IPS-18a (cell line): ENCODE data around the gene ACVR1C.

Experiments
- H3K27ac ChIP-seq: one replicate; pipeline ENCODE4 v1.5.1; 2013; ENCODE audit warnings: low read length
- H3K27me3 ChIP-seq: one replicate; pipeline ENCODE4 v1.6.1; 2013; ENCODE audit warnings: mild to moderate bottlenecking, low read length; ENCODE audit not compliant: control insufficient read depth, insufficient read depth
- H3K36me3 ChIP-seq: one replicate; pipeline ENCODE4 v1.6.1; 2013; ENCODE audit warnings: low read depth, low read length; ENCODE audit not compliant: control insufficient read depth
- H3K4me1 ChIP-seq: one replicate; pipeline ENCODE4 v1.6.1; 2013; ENCODE audit warnings: low read depth, low read length; ENCODE audit not compliant: control insufficient read depth
- H3K4me3 ChIP-seq: one replicate; pipeline ENCODE4 v1.5.1; 2013; ENCODE audit warnings: low read length
- H3K9ac ChIP-seq: one replicate; pipeline ENCODE4 v1.6.1; 2013; ENCODE audit warnings: mild to moderate bottlenecking, low read length, moderate library complexity
- H3K9me3 ChIP-seq: one replicate; pipeline ENCODE4 v1.6.1; 2013; ENCODE audit warnings: low read depth, low read length; ENCODE audit not compliant: control insufficient read depth

The ACVR1C gene

DNA sequence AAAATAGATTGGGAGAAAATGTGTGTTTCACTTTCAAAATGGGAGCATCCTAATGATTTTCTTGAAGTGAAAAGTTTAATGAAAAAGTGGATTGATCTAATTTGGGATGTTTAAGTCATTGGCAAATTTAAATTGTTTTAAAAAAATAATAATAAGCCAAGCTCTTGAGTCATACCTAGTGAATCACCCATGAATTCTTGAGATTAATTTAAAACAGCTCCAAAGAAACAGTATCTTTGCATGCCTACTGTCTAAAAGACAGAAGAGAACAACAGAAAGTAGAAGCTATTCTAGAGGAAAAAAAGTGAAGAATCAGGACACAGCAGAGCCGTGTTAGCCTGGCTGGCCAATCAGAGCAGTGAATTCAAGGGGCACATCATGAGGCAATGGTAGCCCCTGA, 7.7 kb downstream of the ACVR1C start:
- Histone ChIP-seq H3K4me3 (no peak overlapping the region), H3K9me3 (no peaks in the 10 kb centered on the region), H3K27me3 (peaks cover 20% of the 10 kb centered on the region), H3K27ac (no peak overlapping the region), H3K9ac (no peak overlapping the region), H3K4me1 (no peaks in the 10 kb centered on the region), H3K36me3 (no peaks in the 10 kb centered on the region)

GRCh38 chr2:157611726-157612125, 16.9 kb downstream of the ACVR1C start:
- no peaks in the 10 kb centered on the region for H3K4me1 ChIP-seq
- no peak overlapping the region for H3K9ac ChIP-seq
- H3K9me3 ChIP-seq, result no peaks in the 10 kb centered on the region
- H3K4me3 ChIP-seq, result no peak overlapping the region
- no peaks in the 10 kb centered on the region for H3K36me3 ChIP-seq
- no peaks in the 10 kb centered on the region for H3K27me3 ChIP-seq
- no peak overlapping the region for H3K27ac ChIP-seq

- Histone ChIP-seq H3K27me3 (no peaks in the 10 kb centered on the region), H3K4me3 (no peak overlapping the region), H3K36me3 (no peaks in the 10 kb centered on the region), H3K9me3 (no peaks in the 10 kb centered on the region), H3K27ac (no peak overlapping the region), H3K9ac (no peak overlapping the region), H3K4me1 (no peaks in the 10 kb centered on the region)
Measured at GRCh38 chr2:157611110-157611509, 17.6 kb downstream of the ACVR1C start.

- H3K4me1 ChIP-seq, result no peaks in the 10 kb centered on the region
- no peaks in the 10 kb centered on the region for H3K36me3 ChIP-seq
- no peak overlapping the region for H3K27ac ChIP-seq
- no peaks in the 10 kb centered on the region for H3K27me3 ChIP-seq
- no peak overlapping the region for H3K4me3 ChIP-seq
- no peak overlapping the region for H3K9ac ChIP-seq
- no peaks in the 10 kb centered on the region for H3K9me3 ChIP-seq
Measured at GRCh38 chr2:157606534-157606933, 22.1 kb downstream of the ACVR1C start.

GRCh38 chr2:157603198-157603597, 25.5 kb downstream of the ACVR1C start:
- no peaks in the 10 kb centered on the region for H3K9me3 ChIP-seq
- no peaks in the 10 kb centered on the region for H3K27me3 ChIP-seq
- no peaks in the 10 kb centered on the region for H3K4me1 ChIP-seq
- no peak overlapping the region for H3K4me3 ChIP-seq
- no peak overlapping the region for H3K9ac ChIP-seq
- no peak overlapping the region for H3K27ac ChIP-seq
- no peaks in the 10 kb centered on the region for H3K36me3 ChIP-seq

GRCh38 chr2:157601807-157602206, 26.9 kb downstream of the ACVR1C start:
- Histone ChIP-seq H3K9ac (no peak overlapping the region), H3K4me1 (no peaks in the 10 kb centered on the region)

DNA sequence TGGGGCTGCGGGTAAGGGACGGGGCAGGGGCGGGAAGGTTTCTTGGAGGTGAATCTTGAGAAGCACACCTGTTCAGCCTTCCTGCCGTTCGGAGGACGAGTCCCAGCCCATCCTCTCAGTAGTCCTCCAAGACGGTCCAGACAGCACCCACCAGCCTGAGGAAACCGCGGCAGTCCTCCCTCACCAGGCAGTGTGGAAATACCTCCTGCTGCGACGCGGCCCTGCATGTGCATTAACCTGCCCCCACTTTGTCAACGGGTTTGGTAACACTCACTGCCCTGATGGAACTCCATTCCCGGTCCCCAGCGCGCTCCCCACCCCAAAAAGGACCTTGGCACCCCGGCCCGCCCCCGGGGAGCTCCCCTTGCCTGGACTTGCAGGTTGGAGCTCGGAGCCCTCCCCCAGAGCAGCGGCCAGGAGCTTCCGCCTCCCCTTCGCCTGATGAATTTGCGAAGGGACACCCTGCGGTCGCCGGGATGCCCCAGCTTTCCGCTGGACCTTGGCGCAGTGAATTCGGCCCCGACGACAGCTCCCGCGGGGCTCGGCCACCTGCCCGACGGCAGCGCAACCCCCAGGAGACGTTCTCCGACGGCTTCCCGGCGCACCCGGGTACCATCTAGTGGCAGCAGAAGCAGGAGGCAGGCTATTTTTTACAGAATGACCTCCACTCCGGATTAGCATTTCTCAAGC, 31.5 kb downstream of the ACVR1C start:
- Histone ChIP-seq H3K4me1 (no peaks in the 10 kb centered on the region), H3K27me3 (peaks cover 5% of the 10 kb centered on the region), H3K9ac (no peak overlapping the region), H3K27ac (no peak overlapping the region), H3K36me3 (no peaks in the 10 kb centered on the region), H3K4me3 (peak overlapping the region; percentile 9), H3K9me3 (no peaks in the 10 kb centered on the region)

More at GRCh38 chr2:157601807-157602206, 26.9 kb downstream of the ACVR1C start:
- Histone ChIP-seq H3K36me3 (no peaks in the 10 kb centered on the region), H3K27ac (no peak overlapping the region), H3K4me3 (no peak overlapping the region), H3K27me3 (peaks cover 5% of the 10 kb centered on the region), H3K9me3 (no peaks in the 10 kb centered on the region)

DNA sequence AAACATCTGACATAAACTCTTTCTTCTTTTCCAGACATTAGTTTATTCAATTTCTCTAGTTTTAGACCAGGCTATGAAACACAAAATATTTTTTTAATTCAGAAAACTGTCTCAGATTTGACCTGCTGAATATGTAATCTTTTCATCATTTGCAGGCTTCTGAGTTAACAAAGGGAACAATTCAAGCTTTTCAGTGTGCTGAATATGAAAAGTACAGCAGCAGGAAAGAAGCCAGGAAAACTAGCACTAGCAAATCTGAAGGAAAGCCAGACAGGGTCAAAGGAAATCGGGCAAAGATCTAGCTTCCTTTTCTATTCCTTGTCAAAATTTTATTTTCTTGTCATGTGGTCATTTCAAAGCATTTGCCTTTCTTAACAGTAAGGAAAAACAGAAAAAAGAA, 35.3 kb downstream of the ACVR1C start:
- H3K27me3 ChIP-seq, result peaks cover 5% of the 10 kb centered on the region
- no peaks in the 10 kb centered on the region for H3K4me1 ChIP-seq
- H3K27ac ChIP-seq, result no peak overlapping the region
- H3K9me3 ChIP-seq, result no peaks in the 10 kb centered on the region
- no peaks in the 10 kb centered on the region for H3K36me3 ChIP-seq
- H3K9ac ChIP-seq, result no peak overlapping the region
- no peak overlapping the region for H3K4me3 ChIP-seq

- Histone ChIP-seq H3K9ac (no peak overlapping the region), H3K27me3 (peaks cover 5% of the 10 kb centered on the region), H3K27ac (no peak overlapping the region), H3K4me1 (no peaks in the 10 kb centered on the region), H3K36me3 (no peaks in the 10 kb centered on the region), H3K4me3 (no peak overlapping the region), H3K9me3 (no peaks in the 10 kb centered on the region)
Measured at GRCh38 chr2:157592948-157593347, 35.7 kb downstream of the ACVR1C start.

GRCh38 chr2:157592374-157592773, 36.3 kb downstream of the ACVR1C start:
- Histone ChIP-seq H3K36me3 (no peaks in the 10 kb centered on the region), H3K27ac (no peak overlapping the region), H3K9ac (no peak overlapping the region), H3K4me1 (no peaks in the 10 kb centered on the region), H3K9me3 (no peaks in the 10 kb centered on the region), H3K4me3 (no peak overlapping the region), H3K27me3 (no peaks in the 10 kb centered on the region)

DNA sequence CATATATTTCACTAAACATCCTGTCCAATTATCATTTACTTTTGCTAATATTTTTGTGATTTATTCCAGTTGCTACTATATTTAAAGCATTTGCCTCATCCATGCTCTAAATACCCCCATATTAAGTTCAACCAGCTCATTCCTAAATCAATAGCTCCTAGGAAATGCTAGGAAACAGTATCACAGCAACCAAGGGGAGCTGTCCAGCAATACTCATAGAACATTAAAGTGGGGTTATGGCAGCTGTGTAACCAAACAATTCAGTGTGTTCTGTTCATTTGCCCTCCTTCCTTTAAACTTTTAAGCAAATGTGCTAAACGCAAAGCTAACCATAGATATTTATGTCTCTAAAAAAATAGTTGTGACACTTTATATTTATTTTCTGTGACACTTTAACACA, 41.1 kb downstream of the ACVR1C start:
- Histone ChIP-seq H3K27me3 (no peaks in the 10 kb centered on the region), H3K4me3 (no peak overlapping the region), H3K27ac (no peak overlapping the region), H3K9ac (no peak overlapping the region), H3K4me1 (no peaks in the 10 kb centered on the region), H3K9me3 (no peaks in the 10 kb centered on the region), H3K36me3 (no peaks in the 10 kb centered on the region)

DNA sequence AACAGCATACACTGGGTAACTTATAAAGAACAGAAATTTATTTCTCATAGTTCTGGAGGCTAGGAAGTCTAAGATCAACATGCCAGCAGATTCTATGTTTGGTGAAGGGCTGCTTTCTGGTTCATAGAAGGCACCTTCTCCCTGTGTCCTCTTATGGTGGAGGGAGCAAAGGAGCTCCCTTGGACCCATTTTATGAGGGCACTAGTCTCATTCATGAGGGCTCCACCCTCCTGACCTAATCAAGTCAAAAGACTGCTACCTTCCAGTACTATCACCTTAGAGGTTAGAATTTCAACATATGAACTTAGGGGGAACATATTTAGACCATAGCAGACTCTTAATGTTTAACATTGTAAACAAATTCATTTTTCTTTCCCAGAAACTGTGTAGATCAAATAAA, 54.5 kb downstream of the ACVR1C start:
- Histone ChIP-seq H3K27ac (no peak overlapping the region), H3K4me3 (no peak overlapping the region), H3K36me3 (no peaks in the 10 kb centered on the region), H3K9ac (no peak overlapping the region), H3K9me3 (no peaks in the 10 kb centered on the region), H3K4me1 (peaks cover 3% of the 10 kb centered on the region), H3K27me3 (no peaks in the 10 kb centered on the region)
